ENCODE data around the gene YTHDC2. TPM values are rescaled to one million over a fixed set of nuclear protein-coding genes. Genes with fewer than 3 reads are reported as not detected.

Gene YTHDC2
- total RNA-seq, 2 experiments from 2014 or later, result 33.9 to 41.7 TPM

DNA sequence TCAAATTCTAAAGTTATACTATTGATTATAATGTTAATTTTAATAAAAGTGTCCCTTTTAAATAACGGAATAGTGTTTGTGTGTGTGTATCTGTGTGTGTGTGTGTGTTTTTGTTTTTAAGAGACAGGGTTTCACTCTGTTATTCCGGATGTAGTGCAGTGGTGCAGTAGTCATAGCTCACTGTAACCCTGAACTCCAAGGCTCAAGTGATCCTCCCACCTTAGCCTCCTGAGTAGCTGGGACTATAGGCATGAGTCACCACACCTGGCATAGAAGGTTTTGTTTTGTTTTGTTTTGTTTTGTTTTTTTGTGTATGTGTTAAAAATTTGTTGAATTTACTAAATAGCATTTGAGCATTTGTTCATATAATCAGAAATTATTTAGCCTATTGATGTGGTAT is 64.6 kb downstream of the YTHDC2 start:
- Mint-ChIP-seq H3K9me3 (no peaks in the 10 kb centered on the region), H3K27ac (no peak overlapping the region), H3K4me3 (no peak overlapping the region), H3K36me3 (ENCODE audit: low read depth) (peaks cover 55% of the 10 kb centered on the region), H3K27me3 (no peaks in the 10 kb centered on the region), H3K4me1 (ENCODE audit: low read depth) (peaks cover 21% of the 10 kb centered on the region)
- ChIA-PET CTCF (no interaction called here), POLR2A (no interaction called here)
- Histone ChIP-seq H3K9me3 (ENCODE audit: control insufficient read depth in 1 of 2, insufficient read depth in 1 of 2, low read length in 2 of 2) (no peaks in the 10 kb centered on the region), H3K36me3 (ENCODE audit: insufficient read depth, low read length) (peaks cover 33% of the 10 kb centered on the region), H3K4me1 (ENCODE audit: insufficient read depth, low read length) (peaks cover 4% of the 10 kb centered on the region), H3K27me3 (ENCODE audit: control insufficient read depth in 1 of 2, insufficient read depth in 2 of 2, low read length in 2 of 2) (no peaks in the 10 kb centered on the region), H3K27ac (ENCODE audit: low read depth in 1 of 2, low read length in 2 of 2) (no peak overlapping the region), H3K4me3 (ENCODE audit: low read length) (no peak overlapping the region)
- intact Hi-C loops (cut with DNase I, micrococcal nuclease), result no loop called here
- DNase-seq (no peak), ATAC-seq (ENCODE audit: poor library complexity) (no peak)
- TF ChIP-seq, protein P1, sequence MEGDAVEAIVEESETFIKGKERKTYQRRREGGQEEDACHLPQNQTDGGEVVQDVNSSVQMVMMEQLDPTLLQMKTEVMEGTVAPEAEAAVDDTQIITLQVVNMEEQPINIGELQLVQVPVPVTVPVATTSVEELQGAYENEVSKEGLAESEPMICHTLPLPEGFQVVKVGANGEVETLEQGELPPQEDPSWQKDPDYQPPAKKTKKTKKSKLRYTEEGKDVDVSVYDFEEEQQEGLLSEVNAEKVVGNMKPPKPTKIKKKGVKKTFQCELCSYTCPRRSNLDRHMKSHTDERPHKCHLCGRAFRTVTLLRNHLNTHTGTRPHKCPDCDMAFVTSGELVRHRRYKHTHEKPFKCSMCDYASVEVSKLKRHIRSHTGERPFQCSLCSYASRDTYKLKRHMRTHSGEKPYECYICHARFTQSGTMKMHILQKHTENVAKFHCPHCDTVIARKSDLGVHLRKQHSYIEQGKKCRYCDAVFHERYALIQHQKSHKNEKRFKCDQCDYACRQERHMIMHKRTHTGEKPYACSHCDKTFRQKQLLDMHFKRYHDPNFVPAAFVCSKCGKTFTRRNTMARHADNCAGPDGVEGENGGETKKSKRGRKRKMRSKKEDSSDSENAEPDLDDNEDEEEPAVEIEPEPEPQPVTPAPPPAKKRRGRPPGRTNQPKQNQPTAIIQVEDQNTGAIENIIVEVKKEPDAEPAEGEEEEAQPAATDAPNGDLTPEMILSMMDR (IDR thresholded peaks at IDR 0.05), result no peak

DNA sequence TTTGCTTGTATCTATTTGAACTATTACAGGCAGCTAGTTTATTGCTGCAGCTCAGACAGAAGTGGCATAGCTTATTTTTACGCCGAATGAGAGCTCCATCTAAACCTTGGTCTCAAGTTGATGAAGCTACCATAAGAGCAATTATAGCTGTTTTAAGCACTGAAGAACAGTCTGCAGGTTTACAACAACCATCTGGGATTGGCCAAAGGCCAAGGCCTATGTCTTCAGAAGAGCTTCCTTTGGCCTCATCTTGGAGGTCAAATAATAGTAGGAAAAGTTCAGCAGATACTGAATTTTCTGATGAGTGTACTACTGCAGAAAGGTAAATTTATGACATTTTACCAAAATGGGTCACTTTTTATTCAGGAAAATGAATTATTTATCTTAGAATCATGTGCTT is 67.9 kb downstream of the YTHDC2 start:
- Mint-ChIP-seq H3K9me3 (no peaks in the 10 kb centered on the region), H3K36me3 (ENCODE audit: low read depth) (peaks cover 56% of the 10 kb centered on the region), H3K27ac (no peak overlapping the region), H3K4me1 (ENCODE audit: low read depth) (peaks cover 10% of the 10 kb centered on the region), H3K27me3 (no peaks in the 10 kb centered on the region), H3K4me3 (no peak overlapping the region)
- TF ChIP-seq, protein P1 (IDR thresholded peaks at IDR 0.05), result no peak
- CTCF ChIA-PET, result no interaction called here
- H3K4me1 ChIP-seq (ENCODE audit: insufficient read depth, low read length), result no peaks in the 10 kb centered on the region
- peaks cover 27% of the 10 kb centered on the region for H3K36me3 ChIP-seq (ENCODE audit: insufficient read depth, low read length)
- H3K27me3 ChIP-seq (ENCODE audit: control insufficient read depth in 1 of 2, insufficient read depth in 2 of 2, low read length in 2 of 2), result no peaks in the 10 kb centered on the region
- DNase-seq (no peak), ATAC-seq (ENCODE audit: poor library complexity) (no peak)
- H3K9me3 ChIP-seq (ENCODE audit: control insufficient read depth in 1 of 2, insufficient read depth in 1 of 2, low read length in 2 of 2), result no peaks in the 10 kb centered on the region
- POLR2A ChIA-PET, result no interaction called here
- H3K27ac ChIP-seq (ENCODE audit: low read depth in 1 of 2, low read length in 2 of 2), result no peak overlapping the region
- intact Hi-C loops (cut with DNase I, micrococcal nuclease), result no loop called here
- H3K4me3 ChIP-seq (ENCODE audit: low read length), result no peak overlapping the region

DNA sequence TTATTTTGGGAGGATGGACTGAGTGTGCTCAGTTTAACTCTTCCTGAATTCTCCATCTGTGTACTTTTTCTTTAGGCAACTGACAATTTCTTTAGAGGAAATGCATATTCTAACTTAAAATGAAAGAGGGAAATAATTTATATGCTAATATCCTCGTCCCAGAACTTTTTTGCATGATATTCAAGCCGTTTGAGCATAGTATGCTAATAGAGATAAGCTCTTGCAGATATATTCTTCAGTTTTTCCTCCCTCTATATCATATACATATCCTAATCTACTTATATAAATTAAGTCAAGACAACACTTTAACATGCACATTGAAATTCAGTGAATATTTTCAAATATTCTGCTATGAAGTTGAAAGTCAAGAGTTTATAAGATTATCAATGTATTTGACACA is 84.7 kb downstream of the YTHDC2 start:
- Mint-ChIP-seq H3K9me3 (no peaks in the 10 kb centered on the region), H3K4me3 (no peak overlapping the region), H3K4me1 (ENCODE audit: low read depth) (no peaks in the 10 kb centered on the region), H3K36me3 (ENCODE audit: low read depth) (peaks cover 16% of the 10 kb centered on the region), H3K27ac (no peak overlapping the region), H3K27me3 (no peaks in the 10 kb centered on the region)
- DNase-seq (no peak), ATAC-seq (ENCODE audit: poor library complexity) (no peak)
- ChIA-PET CTCF (no interaction called here), POLR2A (no interaction called here)
- no peak overlapping the region for H3K27ac ChIP-seq (ENCODE audit: low read depth in 1 of 2, low read length in 2 of 2)
- no peaks in the 10 kb centered on the region for H3K9me3 ChIP-seq (ENCODE audit: control insufficient read depth in 1 of 2, insufficient read depth in 1 of 2, low read length in 2 of 2)
- TF ChIP-seq, protein P1 (IDR thresholded peaks at IDR 0.05), result no peak
- no peak overlapping the region for H3K4me3 ChIP-seq (ENCODE audit: low read length)
- no peaks in the 10 kb centered on the region for H3K27me3 ChIP-seq (ENCODE audit: control insufficient read depth in 1 of 2, insufficient read depth in 2 of 2, low read length in 2 of 2)
- no peaks in the 10 kb centered on the region for H3K4me1 ChIP-seq (ENCODE audit: insufficient read depth, low read length)
- intact Hi-C loops (cut with DNase I, micrococcal nuclease), result no loop called here
- H3K36me3 ChIP-seq (ENCODE audit: insufficient read depth, low read length), result peaks cover 2% of the 10 kb centered on the region

Measured in CD4-positive, alpha-beta T cell (primary cell).